Activated naive CD4-positive, alpha-beta T cell (primary cell): Measurements from ENCODE around the gene LIN28A.

Source experiments
- DNase-seq, 4 experiments: peaks; one replicate each; lab custom pipeline; 2025; lab: John Stamatoyannopoulos, UW

LIN28A gene

GRCh38 chr1:26388791-26389445 is 21.7 kb upstream of the LIN28A start:
- no peak for DNase-seq

GRCh38 chr1:26389604-26390247 is 20.9 kb upstream of the LIN28A start:
- no peak for DNase-seq

- DNase-seq, result no peak
These were observed 19.2 kb upstream of the LIN28A start for GRCh38 chr1:26391450-26391849.

- no peak for DNase-seq
These were observed 14.9 kb upstream of the LIN28A start for GRCh38 chr1:26395754-26396153.

GRCh38 chr1:26399034-26399433 is 11.6 kb upstream of the LIN28A start:
- DNase-seq, result no peak

- no peak for DNase-seq
These were observed 8.7 kb upstream of the LIN28A start for GRCh38 chr1:26401891-26402290.

- DNase-seq, result no peak
These were observed 7.0 kb upstream of the LIN28A start for GRCh38 chr1:26403656-26404055.

GRCh38 chr1:26404641-26405040 is 6.0 kb upstream of the LIN28A start:
- no peak for DNase-seq

GRCh38 chr1:26405281-26405915 is 5.2 kb upstream of the LIN28A start:
- no peak for DNase-seq

- DNase-seq, result peak; percentile 42 to 70 (median 64)
These were observed 2.0 kb upstream of the LIN28A start for GRCh38 chr1:26408604-26409003.

- no peak for DNase-seq
These were observed 1.3 kb upstream of the LIN28A start for GRCh38 chr1:26409191-26409807.

- DNase-seq, result no peak
These were observed 1.0 kb downstream of the LIN28A start for GRCh38 chr1:26411624-26412074.

- DNase-seq, result no peak
These were observed 1.7 kb downstream of the LIN28A start for GRCh38 chr1:26412180-26412840.

- DNase-seq, result no peak
These were observed 2.4 kb downstream of the LIN28A start for GRCh38 chr1:26413031-26413430.

- DNase-seq, result peak; percentile 53 to 81 (median 75)
These were observed 6.6 kb downstream of the LIN28A start for GRCh38 chr1:26417111-26417759.

- DNase-seq, result no peak
These were observed 8.3 kb downstream of the LIN28A start for GRCh38 chr1:26418865-26419349.

GRCh38 chr1:26419494-26419893 is 8.9 kb downstream of the LIN28A start:
- DNase-seq, result no peak

- no peak for DNase-seq
These were observed 19.1 kb downstream of the LIN28A start for GRCh38 chr1:26429721-26430120.

- DNase-seq, result peak; percentile 95 to 97 (median 96)
These were observed 21.5 kb downstream of the LIN28A start, which contains the start of gene DHDDS for GRCh38 chr1:26431979-26432695. Gene DHDDS, plus strand, starts transcription at chr1:26432321. Its CDS starts 625 bp downstream, at chr1:26432946.

- no peak for DNase-seq
These were observed 22.2 kb downstream of the LIN28A start for GRCh38 chr1:26432793-26433192.
